ENCODE results near the gene EGLN2.

GRCh38 chr19:40750058-40750873, 48.7 kb upstream of the EGLN2 start, which contains the start of gene ACTMAP:
- TF ChIP-seq EZH2 (IDR thresholded peaks at IDR 0.05) (no peak), CTCF (IDR thresholded peaks at IDR 0.05) (no peak)

Measured in neural progenitor cell (in vitro differentiated cells).